HepG2 (cell line): ENCODE data around the gene TMEM190. TPM values are rescaled to one million over a fixed set of nuclear protein-coding genes. Genes with fewer than 3 reads are reported as not detected.

Experiments
- ATAC-seq: fragments of 200-7000 bp; cut with Tn5 transposase; 3 replicates; pipeline ENCODE4 v1.9.1; 2020; ENCODE audit warnings: mild to moderate bottlenecking, moderate library complexity
- BruUV-seq: library from RNA; stranded (reverse); fragments of 400-500 nt; replicated peaks from 2 replicates; lab custom pipeline; 2021; lab: Mats Ljungman, UMichigan
- CTCF ChIA-PET: fragments of 300-600 bp; formaldehyde crosslinking; extraction: SDS; loops from one replicate; lab custom pipeline; 2021; ENCODE audit warnings: low total read pairs, inconsistent platforms, low intra/inter-chr PET ratio; lab: Yijun Ruan, JAX
- POLR2A ChIA-PET: fragments of 350-600 bp; sonication (Branson Sonifier 250); formaldehyde crosslinking; loops from one replicate; lab custom pipeline; 2020; ENCODE audit warnings: antibody characterized with exemption, inconsistent platforms; lab: Yijun Ruan, JAX
- DNase-seq: peaks from one replicate; pipeline ENCODE4 v3.0.0-alpha.2; 2015; ENCODE audit warnings: low spot score
- FAIRE-seq: peaks from 3 replicates; lab custom pipeline; 2011; peaks lifted over from hg19 to GRCh38; lab: Jason Lieb, UNC
- H2AFZ ChIP-seq: one replicate; pipeline ENCODE4 v1.6.1; 2011; ENCODE audit warnings: low read length, inconsistent platforms
- H3K27ac ChIP-seq: fragments of 300-600 bp; 3 replicates; pipeline ENCODE4 v1.8.0; 2011; ENCODE audit warnings: mixed run types, mild to moderate bottlenecking, mixed read lengths, low read length, inconsistent platforms; ENCODE audit not compliant: insufficient read depth; ENCODE audit errors: extremely low read length
- H3K27me3 ChIP-seq, 2 experiments: fragments of 200-600 bp in 1 of 2; 2 replicates in 1 of 2; 3 replicates in 1 of 2; pipeline versions ENCODE4 v1.6.0 to v1.8.0; 2011; ENCODE audit warnings: low read length in 2 of 2, mild to moderate bottlenecking in 2 of 2, moderate library complexity in 2 of 2, inconsistent platforms in 1 of 2; ENCODE audit not compliant: insufficient read depth in 2 of 2, control insufficient read depth in 1 of 2
- H3K36me3 ChIP-seq, 2 experiments: fragments of 200-600 bp in 1 of 2; replicated peaks in 1 of 2; 2 replicates in 1 of 2; 3 replicates in 1 of 2; pipeline versions ENCODE4 v1.5.1 to v1.8.0; 2011; ENCODE audit warnings: low read length in 2 of 2, inconsistent platforms in 1 of 2; ENCODE audit not compliant: insufficient read depth in 2 of 2, control insufficient read depth in 1 of 2
- H3K4me1 ChIP-seq: 2 replicates; pipeline ENCODE4 v1.5.1; 2012; ENCODE audit warnings: low read length, inconsistent platforms; ENCODE audit not compliant: insufficient read depth
- H3K4me2 ChIP-seq: 2 replicates; pipeline ENCODE4 v1.6.0; 2011; ENCODE audit warnings: low read depth, low read length, inconsistent platforms
- H3K4me3 ChIP-seq, 3 experiments: fragments of 200-600 bp in 1 of 3; sonication (generic), shearing (Covaris generic) in 1 of 3; replicated peaks in 1 of 3; 2 replicates each; pipeline ENCODE4 v1.5.1; 2011 to 2016; ENCODE audit warnings: low read length in 3 of 3, inconsistent platforms in 2 of 3, low read depth in 2 of 3, mild to moderate bottlenecking in 2 of 3, control low read depth in 1 of 3, mixed read lengths in 1 of 3; ENCODE audit not compliant: insufficient read depth in 1 of 3
- H3K79me2 ChIP-seq: one replicate; pipeline ENCODE4 v1.6.1; 2011; ENCODE audit warnings: low read length, inconsistent platforms; ENCODE audit not compliant: insufficient read depth
- H3K9ac ChIP-seq: 2 replicates; pipeline ENCODE4 v1.6.0; 2011; ENCODE audit warnings: mild to moderate bottlenecking, low read depth, low read length, inconsistent platforms; ENCODE audit not compliant: insufficient read depth
- H3K9me3 ChIP-seq: 2 replicates; pipeline ENCODE4 v1.5.1; 2012; ENCODE audit warnings: mild to moderate bottlenecking, low read length
- H4K20me1 ChIP-seq: 2 replicates; pipeline ENCODE4 v1.6.0; 2011; ENCODE audit warnings: inconsistent platforms, mild to moderate bottlenecking, low read length, moderate library complexity; ENCODE audit not compliant: insufficient read depth
- AGO2 ChIP-seq: fragments of 200-400 bp; formaldehyde crosslinking; optimal IDR thresholded peaks from 2 replicates; pipeline ENCODE3; 2017; ENCODE audit warnings: mild to moderate bottlenecking, low read depth, low read length, moderate library complexity
- ATAD3A ChIP-seq: sonication (generic); formaldehyde crosslinking; IDR thresholded peaks from 2 replicates; pipeline ENCODE4 v1.4.0; 2020; ENCODE audit warnings: missing genetic modification reagents
- DNMT1 ChIP-seq: sonication (generic); formaldehyde crosslinking; IDR thresholded peaks from 2 replicates; pipeline ENCODE4 v1.5.1; 2020; ENCODE audit warnings: mild to moderate bottlenecking, missing genetic modification reagents
- HDAC6 ChIP-seq: fragments of 200-600 bp; sonication (generic); IDR thresholded peaks from 2 replicates; pipeline ENCODE4 v1.7.0; 2017; ENCODE audit warnings: mild to moderate bottlenecking, antibody characterized with exemption, low read length, low read depth
- PLSCR1 ChIP-seq: sonication (generic); formaldehyde crosslinking; IDR thresholded peaks from 2 replicates; pipeline ENCODE4 v1.5.0; 2020; ENCODE audit warnings: missing genetic modification reagents, mild to moderate bottlenecking, borderline replicate concordance
- POLR2A ChIP-seq, 2 experiments: IDR thresholded peaks; 2 replicates each; pipeline ENCODE4 v1.6.1; 2011; ENCODE audit warnings: low read depth in 2 of 2, low read length in 2 of 2, mild to moderate bottlenecking in 1 of 2, moderate library complexity in 1 of 2; ENCODE audit not compliant: insufficient read depth in 1 of 2
- ZHX2 ChIP-seq, 2 experiments: sonication (generic) in 1 of 2; formaldehyde crosslinking in 1 of 2; IDR thresholded peaks; 2 replicates each; pipeline versions ENCODE4 v1.6.1 to v1.9.0; 2014 to 2022; ENCODE audit warnings: antibody characterized with exemption in 1 of 2, borderline replicate concordance in 1 of 2, inconsistent platforms in 1 of 2, low read depth in 1 of 2, missing genetic modification reagents in 1 of 2
- ZNF280D ChIP-seq: sonication (generic); formaldehyde crosslinking; IDR thresholded peaks from 2 replicates; pipeline ENCODE4 v1.5.1; 2020; ENCODE audit warnings: mild to moderate bottlenecking, missing genetic modification reagents
- ZNF441 ChIP-seq: sonication (generic); formaldehyde crosslinking; IDR thresholded peaks from 2 replicates; pipeline ENCODE4 v1.7.0; 2021; ENCODE audit warnings: missing genetic modification reagents, borderline replicate concordance
- ZNF556 ChIP-seq: sonication (generic); formaldehyde crosslinking; IDR thresholded peaks from 2 replicates; pipeline ENCODE4 v1.4.0; 2020; ENCODE audit warnings: mild to moderate bottlenecking, missing genetic modification reagents, borderline replicate concordance
- ZNF768 ChIP-seq: sonication (generic); formaldehyde crosslinking; IDR thresholded peaks from 2 replicates; pipeline ENCODE4 v1.4.0; 2020; ENCODE audit warnings: missing genetic modification reagents
- WGBS: methylation state at CpG from one replicate; pipeline ENCODE4 v1.1.6; 2017; ENCODE audit warnings: low lambda C conversion rate; 5-methylcytosine and 5-hydroxymethylcytosine counted together
- in situ Hi-C: cut with HindIII; loops from 2 replicates; pipeline ENCODE4 v1.10.0; 2017; ENCODE audit warnings: low pct_unique_long_range_greater_than_20kb; ENCODE audit not compliant: extremely low pct_ligation_motif_present
- intact Hi-C: fragments of 100-400 bp; cut with micrococcal nuclease; formaldehyde crosslinking; loops from one replicate; pipeline ENCODE4 v1.10.0; 2022; ENCODE audit not compliant: unreplicated experiment
- polyA plus RNA-seq, 8 experiments: library from polyadenylated mRNA; depleted of rRNA in 3 of 8; stranded (reverse) in 7 of 8; unstranded in 1 of 8; fragments of >200 nt; fragmentation: Illumina TruSeq in 4 of 8; extraction: Trizol in 4 of 8; gene quantifications; 2 replicates each; pipeline versions ENCODE4 v1.2.1 to v1.2.3, GENCODE V29; 2011 to 2016; ENCODE audit warnings: low read depth in 4 of 8, missing spikeins in 1 of 8, mixed read lengths in 1 of 8; ENCODE audit not compliant: insufficient read depth in 1 of 8
- total RNA-seq, 5 experiments: library from RNA; depleted of rRNA; stranded (reverse); fragments of >200 nt; fragmentation: Illumina TruSeq; extraction: Trizol; gene quantifications; 2 replicates each; pipeline ENCODE4 v1.2.3, GENCODE V29; 2016; ENCODE audit warnings: low read depth in 1 of 5
- TF ChIP-seq, protein P1 (sequence below): sonication (generic); formaldehyde crosslinking; conservative IDR thresholded peaks from 2 replicates; pipeline ENCODE4 v1.4.0; 2020; ENCODE audit warnings: missing genetic modification reagents

TMEM190 gene
- total and polyA plus RNA-seq, 2 of the 13 experiments (the other 11 are each of a cell fraction or from before 2014, with no cell fraction given) = 0.35 to 0.83 TPM

GRCh38 chr19:55391191-55391670, 14.6 kb downstream of the TMEM190 start:
- Histone ChIP-seq H3K9ac (no peak overlapping the region), H2AFZ (no peak overlapping the region), H3K27me3 (no peaks in the 10 kb centered on the region; a peak in 1 of 5 replicates), H3K79me2 (peaks cover 22% of the 10 kb centered on the region), H3K4me3 (no peak overlapping the region), H4K20me1 (peaks cover 44% of the 10 kb centered on the region), H3K4me1 (peaks cover 55% of the 10 kb centered on the region), H3K27ac (no peak overlapping the region), H3K4me2 (no peak overlapping the region), H3K9me3 (no peaks in the 10 kb centered on the region), H3K36me3 (peaks cover 16 to 35% of the 10 kb centered on the region in 2 experiments)
- no peak for ATAC-seq
- in situ Hi-C loops = no loop called here
- DNase-seq = no peak
- no peak for FAIRE-seq
- no TSS peak for BruUV-seq
- ChIA-PET POLR2A (interaction anchor here (1.3 to 9.7 kb wide), 3 partner anchors 15 to 52 kb away, joined by 3 to 62 read pairs (median 3); partner anchors contain the start of gene UBE2S), CTCF (no interaction called here)
- 97% methylated on average over 6 of the region's 12 CpGs for WGBS
- intact Hi-C loops = no loop called here
- TF ChIP-seq, protein P1, sequence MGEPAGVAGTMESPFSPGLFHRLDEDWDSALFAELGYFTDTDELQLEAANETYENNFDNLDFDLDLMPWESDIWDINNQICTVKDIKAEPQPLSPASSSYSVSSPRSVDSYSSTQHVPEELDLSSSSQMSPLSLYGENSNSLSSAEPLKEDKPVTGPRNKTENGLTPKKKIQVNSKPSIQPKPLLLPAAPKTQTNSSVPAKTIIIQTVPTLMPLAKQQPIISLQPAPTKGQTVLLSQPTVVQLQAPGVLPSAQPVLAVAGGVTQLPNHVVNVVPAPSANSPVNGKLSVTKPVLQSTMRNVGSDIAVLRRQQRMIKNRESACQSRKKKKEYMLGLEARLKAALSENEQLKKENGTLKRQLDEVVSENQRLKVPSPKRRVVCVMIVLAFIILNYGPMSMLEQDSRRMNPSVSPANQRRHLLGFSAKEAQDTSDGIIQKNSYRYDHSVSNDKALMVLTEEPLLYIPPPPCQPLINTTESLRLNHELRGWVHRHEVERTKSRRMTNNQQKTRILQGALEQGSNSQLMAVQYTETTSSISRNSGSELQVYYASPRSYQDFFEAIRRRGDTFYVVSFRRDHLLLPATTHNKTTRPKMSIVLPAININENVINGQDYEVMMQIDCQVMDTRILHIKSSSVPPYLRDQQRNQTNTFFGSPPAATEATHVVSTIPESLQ (CRISPR knock-in tag) = no peak
- TF ChIP-seq POLR2A (IDR thresholded peaks at IDR 0.05; ENCODE audit: insufficient read depth in 1 of 2, low read depth in 2 of 2, low read length in 2 of 2) = peak in 1 of 2 experiments; percentile 36; a peak in 2 of 4 replicates
- TF ChIP-seq DNMT1 (CRISPR knock-in tag) = no peak
- no peak for TF ChIP-seq PLSCR1 (CRISPR knock-in tag)
- peak; percentile 77 for TF ChIP-seq AGO2
- no peak for TF ChIP-seq ZNF280D (CRISPR knock-in tag)
- no peak for TF ChIP-seq ATAD3A (CRISPR knock-in tag)
- TF ChIP-seq ZNF441 (CRISPR knock-in tag) = no peak
- TF ChIP-seq ZHX2 (IDR thresholded peaks at IDR 0.05; ENCODE audit: low read depth) = no peak
- TF ChIP-seq ZHX2 (CRISPR knock-in tag; IDR thresholded peaks at IDR 0.05; ENCODE audit: borderline replicate concordance) = no peak
- peak; percentile 98 for TF ChIP-seq ZNF768 (CRISPR knock-in tag)
- no peak for TF ChIP-seq HDAC6
- no peak for TF ChIP-seq ZNF556 (CRISPR knock-in tag)
